Measurements from ENCODE around the gene LAMB4.

The LAMB4 gene

DNA sequence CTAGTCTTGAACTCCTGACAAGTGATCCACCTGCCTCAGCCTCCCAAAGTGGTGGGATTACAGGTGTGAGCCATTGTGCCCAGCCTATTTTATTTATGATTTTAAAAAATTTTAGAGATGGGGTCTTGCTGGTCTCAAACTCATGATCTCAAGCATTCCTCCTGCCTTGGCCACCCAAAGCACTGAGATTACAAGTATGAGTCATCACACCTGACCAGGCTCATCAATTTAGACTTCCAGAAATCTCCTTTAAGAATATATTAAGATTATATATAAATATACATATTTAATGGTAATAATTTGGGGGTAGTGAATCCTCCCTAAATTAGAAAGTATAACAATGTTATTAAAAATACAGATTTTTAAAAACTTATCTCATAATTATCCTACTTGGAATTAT lies 156.3 kb downstream of the LAMB4 start:
- DNase-seq (ENCODE audit: insufficient read length, low spot score) (no peak), FAIRE-seq (no peak)
